RWPE1 (cell line): ENCODE results near the gene EXOC2.

Experiments used
- CTCF ChIA-PET: fragments of 350-600 bp; sonication (Branson Sonifier 250); formaldehyde crosslinking; extraction: SDS; loops from one replicate; lab custom pipeline; 2021; lab: Yijun Ruan, JAX
- POLR2A ChIA-PET: fragments of 400-600 bp; formaldehyde crosslinking; extraction: SDS; loops from one replicate; lab custom pipeline; 2020; ENCODE audit warnings: antibody characterized with exemption; ENCODE audit not compliant: low non-redundant PET; lab: Yijun Ruan, JAX
- DNase-seq: peaks from one replicate; pipeline ENCODE4 v3.0.0; 2012; ENCODE audit warnings: low spot score
- H3K27ac ChIP-seq: fragments of 450-650 bp; 2 replicates; pipeline ENCODE4 v1.5.1; 2017
- CTCF ChIP-seq: fragments of 450-650 bp; conservative IDR thresholded peaks from 2 replicates; pipeline ENCODE4 v1.5.1; 2017; ENCODE audit warnings: low read depth, mild to moderate bottlenecking

Gene EXOC2

GRCh38 chr6:445571-446417, 247.1 kb downstream of the EXOC2 start:
- ChIA-PET CTCF (interaction anchor here (0.7 kb wide), 1 partner anchor 153 kb away, joined by 4 read pairs; no protein-coding TSS in a partner anchor), POLR2A (no interaction called here)
- H3K27ac ChIP-seq, result no peak overlapping the region
- no peak for TF ChIP-seq CTCF
- no peak for DNase-seq

DNA sequence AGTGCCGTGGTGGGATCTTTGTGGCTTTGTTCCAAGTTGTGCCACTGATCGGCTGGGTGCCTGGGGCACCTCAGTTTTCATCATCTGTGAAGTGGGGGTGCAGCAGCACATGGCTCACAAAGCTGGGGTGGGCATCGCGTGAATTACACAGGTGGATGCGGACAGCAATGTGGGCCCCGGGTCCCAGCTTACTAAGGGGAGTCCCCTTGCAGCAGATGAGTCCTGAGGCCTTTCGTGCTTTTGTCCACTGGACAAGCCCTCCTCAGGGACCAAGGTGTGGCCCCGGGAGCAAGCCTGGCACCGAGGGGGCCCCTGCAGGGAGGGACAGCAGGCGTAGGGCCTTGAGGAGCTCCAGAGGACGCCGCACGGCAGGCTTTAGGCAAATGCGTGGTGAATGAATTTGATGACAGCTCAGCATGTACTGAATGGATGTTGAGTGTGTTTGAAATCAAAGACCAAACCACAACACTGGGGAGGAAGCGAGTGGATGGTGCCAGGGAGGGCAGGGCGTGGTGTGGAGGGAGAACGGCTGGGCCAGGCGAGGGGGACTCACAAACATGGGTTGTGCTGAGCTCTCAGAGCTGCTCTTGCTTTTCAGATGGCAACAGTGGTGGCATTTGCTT, 248.2 kb downstream of the EXOC2 start:
- POLR2A ChIA-PET, result no interaction called here
- no peak for DNase-seq
- CTCF ChIA-PET, result no interaction called here
- no peak overlapping the region for H3K27ac ChIP-seq
- no peak for TF ChIP-seq CTCF

- no peak overlapping the region for H3K27ac ChIP-seq
- CTCF ChIA-PET, result no interaction called here
Measured at GRCh38 chr6:443621-444159, 249.2 kb downstream of the EXOC2 start.

GRCh38 chr6:441126-441920, 251.6 kb downstream of the EXOC2 start:
- DNase-seq, result no peak
- POLR2A ChIA-PET, result no interaction called here
- CTCF ChIA-PET, result no interaction called here
- no peak for TF ChIP-seq CTCF
- no peak overlapping the region for H3K27ac ChIP-seq

More at GRCh38 chr6:443621-444159, 249.2 kb downstream of the EXOC2 start:
- DNase-seq, result no peak
- TF ChIP-seq CTCF, result no peak
- POLR2A ChIA-PET, result no interaction called here

GRCh38 chr6:439641-440167, 253.2 kb downstream of the EXOC2 start:
- no peak for DNase-seq
- TF ChIP-seq CTCF, result no peak
- ChIA-PET CTCF (interaction anchor here (0.6 kb wide), 1 partner anchor 17 kb away, joined by 3 read pairs; no protein-coding TSS in a partner anchor), POLR2A (no interaction called here)
- no peak overlapping the region for H3K27ac ChIP-seq
